ENCODE measurements around the gene NLRP5.

GRCh38 chr19:55956431-55956830, 30.1 kb upstream of the NLRP5 start:
- TF ChIP-seq CTCF (conservative IDR thresholded peaks at IDR 0.05), result no peak
- TF ChIP-seq EZH2 (IDR thresholded peaks at IDR 0.05; ENCODE audit: low read depth), result no peak
